PC-3 (cell line): ENCODE data around the gene ATP13A5.

Experiments used
- EZH2 ChIP-seq: fragments of 300-600 bp; sonication (generic); IDR thresholded peaks from one replicate; pipeline ENCODE4 v1.6.1; 2017; ENCODE audit warnings: antibody characterized with exemption, mild to moderate bottlenecking, low read length; ENCODE audit not compliant: unreplicated experiment
- EZH2phosphoT487 ChIP-seq: fragments of 300-600 bp; sonication (generic); IDR thresholded peaks from 2 replicates; pipeline ENCODE4 v1.6.1; 2018; ENCODE audit warnings: mild to moderate bottlenecking, antibody characterized with exemption, low read length, borderline replicate concordance
- TF ChIP-seq, protein P1 (sequence below): fragments of 300-600 bp; sonication (generic); conservative IDR thresholded peaks from 2 replicates; pipeline ENCODE4 v1.5.1; 2017; ENCODE audit warnings: antibody characterized with exemption, low read depth, mild to moderate bottlenecking, low read length

DNA sequence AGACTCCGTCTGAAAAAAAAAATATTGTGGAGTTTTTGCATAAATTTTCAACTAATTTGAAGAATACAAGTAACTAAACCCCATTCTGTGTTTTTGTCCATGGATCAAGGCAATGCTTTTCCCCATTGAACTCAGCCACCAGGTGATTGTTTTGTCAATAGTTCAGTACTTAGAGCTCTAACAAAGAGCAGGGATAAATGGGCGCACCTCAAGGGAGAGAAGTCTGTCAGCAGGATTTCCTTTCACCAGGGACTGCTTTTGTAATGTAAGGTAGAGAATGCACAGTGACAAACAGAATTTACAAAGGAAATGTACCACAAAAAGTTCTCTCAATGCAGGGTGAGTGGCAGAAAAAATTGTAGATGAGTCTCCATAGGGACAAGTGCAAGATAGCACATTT is 10.8 kb upstream of the ATP13A5 start:
- TF ChIP-seq, protein P1, sequence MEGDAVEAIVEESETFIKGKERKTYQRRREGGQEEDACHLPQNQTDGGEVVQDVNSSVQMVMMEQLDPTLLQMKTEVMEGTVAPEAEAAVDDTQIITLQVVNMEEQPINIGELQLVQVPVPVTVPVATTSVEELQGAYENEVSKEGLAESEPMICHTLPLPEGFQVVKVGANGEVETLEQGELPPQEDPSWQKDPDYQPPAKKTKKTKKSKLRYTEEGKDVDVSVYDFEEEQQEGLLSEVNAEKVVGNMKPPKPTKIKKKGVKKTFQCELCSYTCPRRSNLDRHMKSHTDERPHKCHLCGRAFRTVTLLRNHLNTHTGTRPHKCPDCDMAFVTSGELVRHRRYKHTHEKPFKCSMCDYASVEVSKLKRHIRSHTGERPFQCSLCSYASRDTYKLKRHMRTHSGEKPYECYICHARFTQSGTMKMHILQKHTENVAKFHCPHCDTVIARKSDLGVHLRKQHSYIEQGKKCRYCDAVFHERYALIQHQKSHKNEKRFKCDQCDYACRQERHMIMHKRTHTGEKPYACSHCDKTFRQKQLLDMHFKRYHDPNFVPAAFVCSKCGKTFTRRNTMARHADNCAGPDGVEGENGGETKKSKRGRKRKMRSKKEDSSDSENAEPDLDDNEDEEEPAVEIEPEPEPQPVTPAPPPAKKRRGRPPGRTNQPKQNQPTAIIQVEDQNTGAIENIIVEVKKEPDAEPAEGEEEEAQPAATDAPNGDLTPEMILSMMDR = no peak
- TF ChIP-seq EZH2phosphoT487 = no peak
- no peak for TF ChIP-seq EZH2
